Caco-2 (cell line): ENCODE results near the gene SUPT16H. TPM values are rescaled to one million over a fixed set of nuclear protein-coding genes. Genes with fewer than 3 reads are reported as not detected.

Experiments used
- BruUV-seq: library from RNA; stranded (reverse); fragments of 400-500 nt; replicated peaks from 2 replicates; lab custom pipeline; 2021; lab: Mats Ljungman, UMichigan
- CTCF ChIA-PET: fragments of 300-600 bp; sonication (Branson Sonifier 250); formaldehyde crosslinking; loops from one replicate; lab custom pipeline; 2022; ENCODE audit warnings: antibody characterized with exemption; lab: Charles Lee
- POLR2A ChIA-PET: fragments of 300-600 bp; sonication (Branson Sonifier 250); formaldehyde crosslinking; loops from one replicate; lab custom pipeline; 2022; ENCODE audit warnings: antibody characterized with exemption; lab: Charles Lee
- DNase-seq, 2 experiments: peaks; one replicate each; pipeline versions ENCODE4 v3.0.0 to v3.0.0-alpha.2; 2020 to 2022
- H3K27me3 ChIP-seq: replicated peaks from 2 replicates; pipeline ENCODE4 v1.6.0; 2011; ENCODE audit warnings: low read length; ENCODE audit not compliant: control insufficient read depth, insufficient read depth
- H3K36me3 ChIP-seq: 2 replicates; pipeline ENCODE4 v1.5.1; 2011; ENCODE audit warnings: low read length; ENCODE audit not compliant: control insufficient read depth, insufficient read depth
- H3K4me1 ChIP-seq: fragments of 250-450 bp; sonication (Bioruptor Pico); 2 replicates; pipeline ENCODE4 v1.5.1; 2020; ENCODE audit warnings: mild to moderate bottlenecking
- H3K4me3 ChIP-seq: 2 replicates; pipeline ENCODE4 v1.5.1; 2011; ENCODE audit warnings: low read depth, mild to moderate bottlenecking, control low read depth, low read length
- H3K9me3 ChIP-seq: fragments of 250-450 bp; sonication (Bioruptor Pico); 2 replicates; pipeline ENCODE4 v1.5.1; 2020; ENCODE audit warnings: mild to moderate bottlenecking, moderate library complexity
- H3K27ac Mint-ChIP-seq: one replicate; pipeline ENCODE4 v1.8.0; 2022; ENCODE audit warnings: mixed read lengths; ENCODE audit not compliant: unreplicated experiment
- H3K27me3 Mint-ChIP-seq: one replicate; pipeline ENCODE4 v1.8.0; 2022; ENCODE audit warnings: mixed read lengths; ENCODE audit not compliant: insufficient read depth, unreplicated experiment
- H3K36me3 Mint-ChIP-seq: one replicate; pipeline ENCODE4 v1.8.0; 2022; ENCODE audit warnings: mild to moderate bottlenecking, mixed read lengths; ENCODE audit not compliant: insufficient read depth, unreplicated experiment
- H3K4me1 Mint-ChIP-seq: one replicate; pipeline ENCODE4 v1.8.0; 2022; ENCODE audit warnings: low read depth, mixed read lengths; ENCODE audit not compliant: unreplicated experiment
- H3K4me3 Mint-ChIP-seq: one replicate; pipeline ENCODE4 v1.8.0; 2022; ENCODE audit warnings: mild to moderate bottlenecking, moderate library complexity, mixed read lengths; ENCODE audit not compliant: unreplicated experiment
- H3K9me3 Mint-ChIP-seq: one replicate; pipeline ENCODE4 v1.8.0; 2022; ENCODE audit warnings: mixed read lengths; ENCODE audit not compliant: unreplicated experiment
- intact Hi-C: fragments of 100-400 bp; cut with micrococcal nuclease; formaldehyde crosslinking; loops from one replicate; pipeline ENCODE4 v1.10.0; 2022; ENCODE audit not compliant: unreplicated experiment
- total RNA-seq: library from RNA; stranded (reverse); gene quantifications from 2 replicates; pipeline ENCODE4 v1.2.3, GENCODE V29; 2022
- TF ChIP-seq, protein P1 (sequence below), 2 experiments: fragments of 200-600 bp in 1 of 2; IDR thresholded peaks; 1 replicate in 1 of 2; 2 replicates in 1 of 2; pipeline versions ENCODE4 v1.5.1 to v1.8.0; 2011 to 2022; ENCODE audit warnings: antibody characterized with exemption in 1 of 2, control low read depth in 1 of 2, inconsistent platforms in 1 of 2, low read depth in 1 of 2, low read length in 1 of 2, mild to moderate bottlenecking in 1 of 2, moderate library complexity in 1 of 2; ENCODE audit not compliant: insufficient read depth in 1 of 2, severe bottlenecking in 1 of 2, unreplicated experiment in 1 of 2

Gene SUPT16H
- total RNA-seq, 1 experiment from 2014 or later: 118 TPM

DNA sequence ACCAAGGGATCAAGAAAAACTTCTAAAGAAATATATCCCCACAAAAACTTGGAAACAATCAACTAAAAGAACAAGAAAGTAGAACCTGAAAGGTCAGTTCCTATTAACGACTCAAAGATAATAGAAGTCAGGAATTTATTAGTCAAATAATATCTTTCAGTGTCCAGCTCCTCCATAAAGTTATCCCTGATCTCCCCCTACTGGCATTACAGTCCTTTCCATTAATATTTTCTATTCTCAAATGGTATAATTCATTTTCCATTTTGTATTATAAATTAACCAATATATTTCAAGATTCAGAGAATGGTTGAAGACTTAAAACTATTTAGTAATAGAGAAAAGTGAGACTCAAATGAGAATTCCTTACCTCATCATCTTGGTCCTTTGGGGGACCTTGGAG, 11.6 kb upstream of the SUPT16H start:
- no peak overlapping the region for H3K27ac Mint-ChIP-seq
- peaks cover 83% of the 10 kb centered on the region for H3K36me3 Mint-ChIP-seq
- no TSS peak for BruUV-seq
- no peaks in the 10 kb centered on the region for H3K4me1 Mint-ChIP-seq
- no peaks in the 10 kb centered on the region for H3K27me3 ChIP-seq
- no peak overlapping the region for H3K4me3 ChIP-seq
- intact Hi-C loops: no loop called here
- no peaks in the 10 kb centered on the region for H3K4me1 ChIP-seq
- TF ChIP-seq, protein P1, sequence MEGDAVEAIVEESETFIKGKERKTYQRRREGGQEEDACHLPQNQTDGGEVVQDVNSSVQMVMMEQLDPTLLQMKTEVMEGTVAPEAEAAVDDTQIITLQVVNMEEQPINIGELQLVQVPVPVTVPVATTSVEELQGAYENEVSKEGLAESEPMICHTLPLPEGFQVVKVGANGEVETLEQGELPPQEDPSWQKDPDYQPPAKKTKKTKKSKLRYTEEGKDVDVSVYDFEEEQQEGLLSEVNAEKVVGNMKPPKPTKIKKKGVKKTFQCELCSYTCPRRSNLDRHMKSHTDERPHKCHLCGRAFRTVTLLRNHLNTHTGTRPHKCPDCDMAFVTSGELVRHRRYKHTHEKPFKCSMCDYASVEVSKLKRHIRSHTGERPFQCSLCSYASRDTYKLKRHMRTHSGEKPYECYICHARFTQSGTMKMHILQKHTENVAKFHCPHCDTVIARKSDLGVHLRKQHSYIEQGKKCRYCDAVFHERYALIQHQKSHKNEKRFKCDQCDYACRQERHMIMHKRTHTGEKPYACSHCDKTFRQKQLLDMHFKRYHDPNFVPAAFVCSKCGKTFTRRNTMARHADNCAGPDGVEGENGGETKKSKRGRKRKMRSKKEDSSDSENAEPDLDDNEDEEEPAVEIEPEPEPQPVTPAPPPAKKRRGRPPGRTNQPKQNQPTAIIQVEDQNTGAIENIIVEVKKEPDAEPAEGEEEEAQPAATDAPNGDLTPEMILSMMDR (IDR thresholded peaks at IDR 0.05; ENCODE audit: insufficient read depth in 1 of 2, low read depth in 1 of 2, low read length in 1 of 2, severe bottlenecking in 1 of 2, unreplicated experiment in 1 of 2): no peak
- H3K4me3 Mint-ChIP-seq: no peak overlapping the region
- POLR2A ChIA-PET: no interaction called here
- no peak for DNase-seq
- peaks cover 6% of the 10 kb centered on the region for H3K36me3 ChIP-seq
- no peaks in the 10 kb centered on the region for H3K27me3 Mint-ChIP-seq
- H3K9me3 ChIP-seq: no peaks in the 10 kb centered on the region
- no peaks in the 10 kb centered on the region for H3K9me3 Mint-ChIP-seq
- CTCF ChIA-PET: no interaction called here

DNA sequence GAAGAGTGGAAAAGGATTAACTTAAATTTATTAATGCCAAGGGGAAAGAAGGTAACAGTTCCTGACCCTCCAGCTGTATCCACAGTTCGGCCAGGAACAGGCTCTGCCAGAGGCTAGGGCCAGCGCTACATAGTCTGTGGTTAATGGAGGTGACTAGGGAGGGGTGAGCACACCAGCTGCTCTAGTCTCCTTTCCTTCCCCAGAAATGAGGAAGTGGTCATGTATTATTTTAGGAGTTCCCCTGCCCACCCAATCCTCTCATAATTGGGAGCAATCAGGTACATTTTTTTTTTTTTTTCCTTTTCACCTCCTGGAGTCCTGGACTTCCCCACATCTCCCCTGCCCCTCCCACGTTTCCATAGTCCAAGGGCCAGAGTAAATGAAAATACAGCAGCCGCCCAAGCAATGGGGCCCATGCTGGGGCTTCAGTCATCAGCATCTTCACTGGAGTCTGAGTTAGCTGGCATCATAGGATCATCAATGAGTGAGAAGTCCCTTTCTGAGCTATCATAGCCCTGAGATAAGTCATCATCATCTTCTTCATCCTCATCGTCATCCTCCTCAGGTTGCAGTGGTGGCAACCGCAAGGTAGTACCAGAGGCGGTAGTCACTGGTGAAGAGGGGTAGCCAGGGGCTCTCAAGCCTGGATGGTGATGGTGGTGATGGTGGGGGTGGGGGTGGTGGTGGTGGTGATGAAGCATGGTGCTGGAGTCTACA, 1.5 kb upstream of the SUPT16H start:
- no TSS peak for BruUV-seq
- no peaks in the 10 kb centered on the region for H3K27me3 Mint-ChIP-seq
- Histone ChIP-seq H3K4me3 (no peak overlapping the region), H3K36me3 (peaks cover 4% of the 10 kb centered on the region), H3K9me3 (no peaks in the 10 kb centered on the region), H3K4me1 (peaks cover 10% of the 10 kb centered on the region), H3K27me3 (no peaks in the 10 kb centered on the region)
- peak overlapping the region; percentile 85 for H3K4me3 Mint-ChIP-seq
- CTCF ChIA-PET: interaction anchor here (0.5 kb wide), 1 partner anchor 132 kb away, joined by 3 read pairs; no protein-coding TSS in a partner anchor
- peak overlapping the region; percentile 95 for H3K27ac Mint-ChIP-seq
- peaks cover 12% of the 10 kb centered on the region for H3K4me1 Mint-ChIP-seq
- intact Hi-C loops: loop anchor here (10.0 kb wide), 1 partner anchor 151 kb away; no protein-coding TSS in a partner anchor
- TF ChIP-seq, protein P1 (IDR thresholded peaks at IDR 0.05; ENCODE audit: insufficient read depth in 1 of 2, low read depth in 1 of 2, low read length in 1 of 2, severe bottlenecking in 1 of 2, unreplicated experiment in 1 of 2): no peak
- H3K36me3 Mint-ChIP-seq: peaks cover 74% of the 10 kb centered on the region
- POLR2A ChIA-PET: no interaction called here
- DNase-seq: no peak
- no peaks in the 10 kb centered on the region for H3K9me3 Mint-ChIP-seq

DNA sequence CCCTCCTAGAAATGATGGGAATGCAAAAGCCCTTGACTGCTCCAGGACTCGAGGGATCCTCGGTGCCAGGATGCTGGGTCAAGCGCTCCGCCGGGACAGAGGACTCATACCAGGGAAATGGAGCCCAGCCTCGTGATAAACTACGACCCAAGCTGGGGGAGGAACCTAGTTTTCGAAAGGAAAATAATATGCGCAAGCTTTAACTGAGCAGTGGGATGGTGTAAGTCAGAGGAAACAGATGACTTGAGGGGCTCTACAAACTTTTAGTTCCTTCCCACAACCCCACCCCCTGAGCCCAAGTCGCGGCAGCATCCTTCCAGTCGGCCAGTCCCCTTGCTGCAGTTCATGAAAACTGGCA, 654 bp upstream of the SUPT16H start:
- Histone ChIP-seq H3K27me3 (no peaks in the 10 kb centered on the region), H3K9me3 (no peaks in the 10 kb centered on the region), H3K4me1 (peaks cover 10% of the 10 kb centered on the region), H3K36me3 (peaks cover 4% of the 10 kb centered on the region), H3K4me3 (peak overlapping the region; percentile 89)
- H3K27ac Mint-ChIP-seq: peak overlapping the region; percentile 95
- TF ChIP-seq, protein P1 (IDR thresholded peaks at IDR 0.05; ENCODE audit: insufficient read depth in 1 of 2, low read depth in 1 of 2, low read length in 1 of 2, severe bottlenecking in 1 of 2, unreplicated experiment in 1 of 2): no peak
- intact Hi-C loops: loop anchor here (1.0 to 10.0 kb wide), 4 partner anchors 72 to 150 kb away; partner anchors contain the start of genes CHD8, HNRNPC, RAB2B and TOX4
- no peaks in the 10 kb centered on the region for H3K9me3 Mint-ChIP-seq
- H3K36me3 Mint-ChIP-seq: peaks cover 68% of the 10 kb centered on the region
- no peak for DNase-seq
- ChIA-PET POLR2A (interaction anchor here (0.5 to 1.0 kb wide), 8 partner anchors 38 to 665 kb away, joined by 3 to 13 read pairs (median 4); partner anchors contain the start of genes CHD8, RAB2B and TOX4), CTCF (interaction anchor here (1.0 to 1.2 kb wide), 2 partner anchors 72 to 92 kb away, joined by 5 to 6 read pairs; partner anchors contain the start of genes CHD8, RAB2B and TOX4)
- no peaks in the 10 kb centered on the region for H3K27me3 Mint-ChIP-seq
- H3K4me1 Mint-ChIP-seq: peaks cover 12% of the 10 kb centered on the region
- TSS peak; percentile 66 for BruUV-seq
- peak overlapping the region; percentile 85 for H3K4me3 Mint-ChIP-seq
